Measurements from ENCODE around the gene C17orf75.

C17orf75 gene

GRCh38 chr17:32302860-32303649, 38.9 kb downstream of the C17orf75 start:
- DNase-seq: no peak

GRCh38 chr17:32302037-32302436, 39.9 kb downstream of the C17orf75 start:
- DNase-seq: no peak

GRCh38 chr17:32299580-32300164, 42.3 kb downstream of the C17orf75 start:
- no peak for DNase-seq

GRCh38 chr17:32298721-32299579, 43.0 kb downstream of the C17orf75 start:
- DNase-seq: no peak

GRCh38 chr17:32298298-32298697, 43.7 kb downstream of the C17orf75 start:
- DNase-seq: no peak

GRCh38 chr17:32297860-32298259, 44.1 kb downstream of the C17orf75 start:
- DNase-seq: no peak

- DNase-seq: no peak
Observed at GRCh38 chr17:32297424-32297823, 44.5 kb downstream of the C17orf75 start.

GRCh38 chr17:32292094-32292493, 49.9 kb downstream of the C17orf75 start:
- DNase-seq: no peak

GRCh38 chr17:32289471-32290070, 52.4 kb downstream of the C17orf75 start:
- no peak for DNase-seq

GRCh38 chr17:32288615-32289014, 53.4 kb downstream of the C17orf75 start:
- DNase-seq: no peak

GRCh38 chr17:32287804-32288511, 54.0 kb downstream of the C17orf75 start:
- DNase-seq: no peak

- no peak for DNase-seq
Observed at GRCh38 chr17:32286518-32286900, 55.5 kb downstream of the C17orf75 start.

- DNase-seq: no peak
Observed at GRCh38 chr17:32285746-32286517, 56.0 kb downstream of the C17orf75 start.

- DNase-seq: no peak
Observed at GRCh38 chr17:32285306-32285705, 56.7 kb downstream of the C17orf75 start.

GRCh38 chr17:32283745-32284201, 58.2 kb downstream of the C17orf75 start:
- no peak for DNase-seq

- DNase-seq: no peak
Observed at GRCh38 chr17:32281011-32281451, 60.9 kb downstream of the C17orf75 start.

- no peak for DNase-seq
Observed at GRCh38 chr17:32279891-32280716, 61.9 kb downstream of the C17orf75 start.

GRCh38 chr17:32278815-32279214, 63.2 kb downstream of the C17orf75 start:
- DNase-seq: no peak
